K562 (cell line): ENCODE data around the gene NFKBIA. TPM values are rescaled to one million over a fixed set of nuclear protein-coding genes. Genes with fewer than 3 reads are reported as not detected.

Source experiments
- ARHGAP35 ChIP-seq: fragments of 450-650 bp; IDR thresholded peaks from 2 replicates; pipeline ENCODE4 v1.6.1; 2018; ENCODE audit not compliant: partially characterized antibody
- ATF2 ChIP-seq: sonication (generic); formaldehyde crosslinking; IDR thresholded peaks from 2 replicates; pipeline ENCODE4 v1.8.1; 2022; ENCODE audit warnings: missing genetic modification reagents
- BHLHE40 ChIP-seq: IDR thresholded peaks from 2 replicates; pipeline ENCODE4 v1.6.1; 2011; ENCODE audit warnings: low read length, improper control_type of control experiment
- BRCA1 ChIP-seq, 2 experiments: fragments of 450-650 bp in 1 of 2; sonication (generic) in 1 of 2; formaldehyde crosslinking in 1 of 2; IDR thresholded peaks; 2 replicates each; pipeline versions ENCODE4 v1.5.0 to v1.6.1; 2017 to 2020; ENCODE audit warnings: mild to moderate bottlenecking in 1 of 2, missing genetic modification reagents in 1 of 2
- CEBPB ChIP-seq: fragments of 450-650 bp; IDR thresholded peaks from 2 replicates; pipeline ENCODE4 v1.6.1; 2016; ENCODE audit warnings: missing genetic modification characterization, missing compliant biosample characterization
- DDX20 ChIP-seq: fragments of 450-650 bp; IDR thresholded peaks from 2 replicates; pipeline ENCODE4 v1.6.1; 2016; ENCODE audit warnings: missing genetic modification characterization, low read depth, mild to moderate bottlenecking, missing compliant biosample characterization, moderate library complexity
- FOXJ3 ChIP-seq: sonication (generic); formaldehyde crosslinking; IDR thresholded peaks from 2 replicates; pipeline ENCODE4 v1.4.0; 2020; ENCODE audit warnings: mild to moderate bottlenecking, missing genetic modification reagents
- GATAD2A ChIP-seq: fragments of 450-650 bp; IDR thresholded peaks from 2 replicates; pipeline ENCODE4 v1.6.1; 2017
- JUND ChIP-seq, 2 experiments: IDR thresholded peaks; 2 replicates in 1 of 2; 3 replicates in 1 of 2; pipeline ENCODE4 v1.6.1; 2011; ENCODE audit warnings: borderline replicate concordance in 2 of 2, low read depth in 2 of 2, low read length in 2 of 2, improper control_type of control experiment in 1 of 2, missing biosample characterization in 1 of 2, missing genetic modification characterization in 1 of 2, missing genetic modification reagents in 1 of 2
- MAFF ChIP-seq: IDR thresholded peaks from 2 replicates; pipeline ENCODE4 v1.6.1; 2012; ENCODE audit warnings: low read length, improper control_type of control experiment
- MAFG ChIP-seq: fragments of 450-650 bp; conservative IDR thresholded peaks from 2 replicates; pipeline ENCODE4 v1.6.1; 2016; ENCODE audit warnings: missing genetic modification characterization, missing compliant biosample characterization
- MYNN ChIP-seq, 2 experiments: sonication (generic); formaldehyde crosslinking in 1 of 2; IDR thresholded peaks; 2 replicates each; pipeline versions ENCODE4 v1.5.0 to v1.6.1; 2016 to 2020; ENCODE audit warnings: antibody characterized with exemption in 1 of 2, missing genetic modification reagents in 1 of 2
- NEUROD1 ChIP-seq: fragments of 150-350 bp; IDR thresholded peaks from 2 replicates; pipeline ENCODE4 v1.6.1; 2014; ENCODE audit warnings: borderline replicate concordance, low read length, low read depth; ENCODE audit not compliant: partially characterized antibody
- NR4A1 ChIP-seq, 2 experiments: fragments of 250-450 bp in 1 of 2; fragments of 450-650 bp in 1 of 2; sonication (Bioruptor Pico) in 1 of 2; IDR thresholded peaks; 2 replicates each; pipeline versions ENCODE4 v1.4.0 to v1.6.1; 2016 to 2020; ENCODE audit warnings: mild to moderate bottlenecking in 2 of 2, missing compliant biosample characterization in 1 of 2, missing genetic modification characterization in 1 of 2, moderate library complexity in 1 of 2
- RBM17 ChIP-seq: fragments of 200-400 bp; formaldehyde crosslinking; IDR thresholded peaks from 2 replicates; pipeline ENCODE4 v1.6.1; 2017; ENCODE audit warnings: low read depth, mild to moderate bottlenecking, low read length, borderline replicate concordance
- SMARCA5 ChIP-seq: fragments of 450-650 bp; IDR thresholded peaks from 2 replicates; pipeline ENCODE4 v1.6.1; 2016
- SMARCE1 ChIP-seq: fragments of 450-650 bp; IDR thresholded peaks from 2 replicates; pipeline ENCODE4 v1.7.1; 2016; ENCODE audit warnings: mild to moderate bottlenecking
- SNIP1 ChIP-seq: fragments of 450-650 bp; IDR thresholded peaks from 2 replicates; pipeline ENCODE4 v1.7.1; 2017; ENCODE audit warnings: low read depth, mild to moderate bottlenecking
- TRIM28 ChIP-seq: fragments of 450-650 bp; IDR thresholded peaks from 2 replicates; pipeline ENCODE4 v1.6.1; 2017
- ZNF217 ChIP-seq: sonication (generic); formaldehyde crosslinking; IDR thresholded peaks from 2 replicates; pipeline ENCODE4 v1.8.0; 2022; ENCODE audit warnings: mild to moderate bottlenecking, missing genetic modification reagents
- ZNF24 ChIP-seq: fragments of 450-650 bp; IDR thresholded peaks from 2 replicates; pipeline ENCODE4 v1.6.1; 2016
- ZNF316 ChIP-seq: fragments of 450-650 bp; IDR thresholded peaks from 2 replicates; pipeline ENCODE4 v1.6.1; 2016
- polyA plus RNA-seq, 8 experiments: library from polyadenylated mRNA; depleted of rRNA in 4 of 8; stranded (reverse) in 5 of 8; unstranded in 3 of 8; fragments of >200 nt; fragmentation: Nextera tagmentation in 2 of 8; fragmentation: Illumina TruSeq in 1 of 8; extraction: Ambion mirVana in 2 of 8; extraction: Trizol in 1 of 8; gene quantifications; 2 replicates each; pipeline versions ENCODE4 v1.2.1 to v1.2.3, GENCODE V29; 2011 to 2014; ENCODE audit warnings: inconsistent platforms in 1 of 8, missing spikeins in 1 of 8
- total RNA-seq, 7 experiments: library from RNA; depleted of rRNA in 6 of 7; stranded (reverse); fragments of >200 nt in 6 of 7; fragmentation: Illumina TruSeq in 2 of 7; extraction: Trizol in 2 of 7; gene quantifications; 2 replicates each; pipeline versions ENCODE4 v1.2.1 to v1.2.3, GENCODE V29; 2011 to 2021; ENCODE audit warnings: low replicate concordance in 1 of 7
- TF ChIP-seq, protein P1 (sequence below): sonication (generic); formaldehyde crosslinking; IDR thresholded peaks from 2 replicates; pipeline ENCODE4 v1.9.0; 2022; ENCODE audit warnings: mild to moderate bottlenecking, missing genetic modification reagents
- TF ChIP-seq, protein P2 (sequence below): fragments of 450-650 bp; IDR thresholded peaks from one replicate; pipeline ENCODE4 v1.6.1; 2018; ENCODE audit warnings: mild to moderate bottlenecking, moderate library complexity; ENCODE audit not compliant: partially characterized antibody
- TF ChIP-seq, protein P3 (sequence below): fragments of 450-650 bp; formaldehyde crosslinking; IDR thresholded peaks from 2 replicates; pipeline ENCODE4 v1.4.0; 2022; ENCODE audit warnings: missing genetic modification characterization

Gene NFKBIA
- total and polyA plus RNA-seq, 9 of the 15 experiments (the other 6 are each of a cell fraction or from before 2014, with no cell fraction given) = 6.9 to 31.8 (median 18.2) TPM

GRCh38 chr14:35352274-35353233 is 52.0 kb downstream of the NFKBIA start (continued):
- no peak for TF ChIP-seq RBM17
- TF ChIP-seq NEUROD1 = no peak
- no peak for TF ChIP-seq FOXJ3 (CRISPR knock-in tag)
- TF ChIP-seq ZNF24 = no peak
- TF ChIP-seq MAFG (tag) = no peak
- TF ChIP-seq JUND (IDR thresholded peaks at IDR 0.05; ENCODE audit: borderline replicate concordance, low read depth, low read length) = no peak
- TF ChIP-seq JUND (tag; IDR thresholded peaks at IDR 0.05; ENCODE audit: borderline replicate concordance, low read depth, low read length) = no peak
- TF ChIP-seq ARHGAP35 = peak; percentile 42
- TF ChIP-seq, protein P1, sequence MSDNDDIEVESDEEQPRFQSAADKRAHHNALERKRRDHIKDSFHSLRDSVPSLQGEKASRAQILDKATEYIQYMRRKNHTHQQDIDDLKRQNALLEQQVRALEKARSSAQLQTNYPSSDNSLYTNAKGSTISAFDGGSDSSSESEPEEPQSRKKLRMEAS = no peak
- no peak for TF ChIP-seq CEBPB (tag)
- TF ChIP-seq ZNF217 (CRISPR knock-in tag) = no peak
- no peak for TF ChIP-seq BHLHE40
- no peak for TF ChIP-seq DDX20 (tag)
- TF ChIP-seq SMARCA5 = peak; percentile 65; the same call in 1 of the 2 replicates
- no peak for TF ChIP-seq SMARCE1
- TF ChIP-seq TRIM28 = no peak
- TF ChIP-seq SNIP1 = no peak
- peak; percentile 40; the same call in 1 of the 2 replicates for TF ChIP-seq MYNN (IDR thresholded peaks at IDR 0.05)
- TF ChIP-seq MYNN (CRISPR knock-in tag; IDR thresholded peaks at IDR 0.05) = no peak
- TF ChIP-seq, protein P2, sequence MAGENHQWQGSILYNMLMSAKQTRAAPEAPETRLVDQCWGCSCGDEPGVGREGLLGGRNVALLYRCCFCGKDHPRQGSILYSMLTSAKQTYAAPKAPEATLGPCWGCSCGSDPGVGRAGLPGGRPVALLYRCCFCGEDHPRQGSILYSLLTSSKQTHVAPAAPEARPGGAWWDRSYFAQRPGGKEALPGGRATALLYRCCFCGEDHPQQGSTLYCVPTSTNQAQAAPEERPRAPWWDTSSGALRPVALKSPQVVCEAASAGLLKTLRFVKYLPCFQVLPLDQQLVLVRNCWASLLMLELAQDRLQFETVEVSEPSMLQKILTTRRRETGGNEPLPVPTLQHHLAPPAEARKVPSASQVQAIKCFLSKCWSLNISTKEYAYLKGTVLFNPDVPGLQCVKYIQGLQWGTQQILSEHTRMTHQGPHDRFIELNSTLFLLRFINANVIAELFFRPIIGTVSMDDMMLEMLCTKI = no peak
- TF ChIP-seq ZNF316 = no peak
- TF ChIP-seq GATAD2A = peak; percentile 65; the same call in 1 of the 2 replicates
- TF ChIP-seq, protein P3, sequence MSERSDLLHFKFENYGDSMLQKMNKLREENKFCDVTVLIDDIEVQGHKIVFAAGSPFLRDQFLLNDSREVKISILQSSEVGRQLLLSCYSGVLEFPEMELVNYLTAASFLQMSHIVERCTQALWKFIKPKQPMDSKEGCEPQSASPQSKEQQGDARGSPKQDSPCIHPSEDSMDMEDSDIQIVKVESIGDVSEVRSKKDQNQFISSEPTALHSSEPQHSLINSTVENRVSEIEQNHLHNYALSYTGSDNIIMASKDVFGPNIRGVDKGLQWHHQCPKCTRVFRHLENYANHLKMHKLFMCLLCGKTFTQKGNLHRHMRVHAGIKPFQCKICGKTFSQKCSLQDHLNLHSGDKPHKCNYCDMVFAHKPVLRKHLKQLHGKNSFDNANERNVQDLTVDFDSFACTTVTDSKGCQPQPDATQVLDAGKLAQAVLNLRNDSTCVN (CRISPR knock-in tag) = 0 out of 2 replicates have a peak, but pooled peaks have one; percentile 53
- TF ChIP-seq MAFF = no peak
- TF ChIP-seq ATF2 (CRISPR knock-in tag) = no peak
- TF ChIP-seq BRCA1 (IDR thresholded peaks at IDR 0.05) = no peak
- no peak for TF ChIP-seq BRCA1 (CRISPR knock-in tag; IDR thresholded peaks at IDR 0.05)
- TF ChIP-seq NR4A1 (CRISPR knock-in tag; IDR thresholded peaks at IDR 0.05) = no peak
- no peak for TF ChIP-seq NR4A1 (tag; IDR thresholded peaks at IDR 0.05)
